Measurements from ENCODE around the gene LYRM4. TPM values are rescaled to one million over a fixed set of nuclear protein-coding genes. Genes with fewer than 3 reads are reported as not detected.

LYRM4 gene
- total and polyA plus RNA-seq, 2 donors (not counting 1 experiment from before 2014, with no cell fraction given): 14.5 to 31.9 TPM

- no peak overlapping the region for H3K27ac ChIP-seq (ENCODE audit: insufficient read depth, low read length)
- H3K27me3 ChIP-seq (ENCODE audit: control insufficient read depth, insufficient read depth, low read length): no peaks in the 10 kb centered on the region
- no peak overlapping the region for H2AFZ ChIP-seq (ENCODE audit: low read length)
- no peak overlapping the region for H3K4me3 ChIP-seq (replicated peaks in 1 of 4; ENCODE audit: control extremely low read depth in 1 of 4, insufficient read depth in 1 of 4, low read depth in 3 of 4, low read length in 4 of 4)
- TF ChIP-seq CTCF (conservative IDR thresholded peaks at IDR 0.05 in 1 of 2, IDR thresholded peaks at IDR 0.05 in 1 of 2; ENCODE audit: low read depth in 1 of 2, low read length in 2 of 2): no peak
- no peak for TF ChIP-seq EZH2 (IDR thresholded peaks at IDR 0.05; ENCODE audit: low read length, missing control alignments)
- no peak overlapping the region for H3K9ac ChIP-seq (ENCODE audit: insufficient read depth, low read length)
- no peak for DNase-seq (ENCODE audit: low read depth in 2 of 2)
- no peaks in the 10 kb centered on the region for H3K9me3 ChIP-seq (ENCODE audit: control insufficient read depth, insufficient read depth, low read depth, low read length)
- no peaks in the 10 kb centered on the region for H3K79me2 ChIP-seq (ENCODE audit: control insufficient read depth, insufficient read depth, low read length)
- H3K36me3 ChIP-seq (ENCODE audit: control insufficient read depth, insufficient read depth, low read length): no peaks in the 10 kb centered on the region
- H3K4me2 ChIP-seq (ENCODE audit: extremely low read depth, insufficient read depth, low read length): no peak overlapping the region
- H3K4me1 ChIP-seq (ENCODE audit: control insufficient read depth, extremely low read depth, insufficient read depth, low read length): no peaks in the 10 kb centered on the region
- H4K20me1 ChIP-seq (ENCODE audit: control insufficient read depth, extremely low read depth, insufficient read depth, low read length): no peaks in the 10 kb centered on the region
These were observed 104.8 kb downstream of the LYRM4 start for GRCh38 chr6:5155906-5156305.

GRCh38 chr6:5153186-5153585, 107.6 kb downstream of the LYRM4 start:
- Histone ChIP-seq H3K4me1 (ENCODE audit: control insufficient read depth, extremely low read depth, insufficient read depth, low read length) (no peaks in the 10 kb centered on the region), H2AFZ (ENCODE audit: low read length) (no peak overlapping the region), H3K4me2 (ENCODE audit: extremely low read depth, insufficient read depth, low read length) (no peak overlapping the region), H4K20me1 (ENCODE audit: control insufficient read depth, extremely low read depth, insufficient read depth, low read length) (no peaks in the 10 kb centered on the region), H3K27ac (ENCODE audit: insufficient read depth, low read length) (no peak overlapping the region), H3K79me2 (ENCODE audit: control insufficient read depth, insufficient read depth, low read length) (no peaks in the 10 kb centered on the region), H3K4me3 (replicated peaks in 1 of 4; ENCODE audit: control extremely low read depth in 1 of 4, insufficient read depth in 1 of 4, low read depth in 3 of 4, low read length in 4 of 4) (no peak overlapping the region), H3K9me3 (ENCODE audit: control insufficient read depth, insufficient read depth, low read depth, low read length) (no peaks in the 10 kb centered on the region), H3K27me3 (ENCODE audit: control insufficient read depth, insufficient read depth, low read length) (no peaks in the 10 kb centered on the region), H3K9ac (ENCODE audit: insufficient read depth, low read length) (no peak overlapping the region), H3K36me3 (ENCODE audit: control insufficient read depth, insufficient read depth, low read length) (no peaks in the 10 kb centered on the region)
- DNase-seq (ENCODE audit: low read depth in 2 of 2): no peak
- TF ChIP-seq CTCF (conservative IDR thresholded peaks at IDR 0.05 in 1 of 2, IDR thresholded peaks at IDR 0.05 in 1 of 2; ENCODE audit: low read depth in 1 of 2, low read length in 2 of 2) (no peak), EZH2 (IDR thresholded peaks at IDR 0.05; ENCODE audit: low read length, missing control alignments) (no peak)

DNA sequence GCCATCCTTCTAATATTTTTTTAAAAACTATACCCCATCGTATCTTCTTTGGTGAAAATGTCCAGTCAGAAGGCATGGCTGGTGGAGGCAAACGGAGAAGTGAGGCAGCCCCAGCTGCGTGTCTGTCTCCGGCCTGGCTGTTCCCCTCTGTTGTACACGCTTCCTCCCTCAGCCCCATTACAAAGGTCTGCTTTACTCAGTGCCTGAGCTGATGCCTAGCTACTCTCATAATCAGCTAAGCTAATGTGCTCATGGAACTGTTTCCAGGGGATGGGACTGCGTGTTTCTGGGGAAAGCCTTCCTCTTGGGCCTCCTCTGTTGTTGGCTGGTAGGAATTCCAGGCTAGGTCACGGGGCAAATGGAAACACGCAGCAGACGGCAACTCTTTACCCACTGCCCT, 108.3 kb downstream of the LYRM4 start:
- no peaks in the 10 kb centered on the region for H4K20me1 ChIP-seq (ENCODE audit: control insufficient read depth, extremely low read depth, insufficient read depth, low read length)
- H3K27ac ChIP-seq (ENCODE audit: insufficient read depth, low read length): no peak overlapping the region
- H3K4me1 ChIP-seq (ENCODE audit: control insufficient read depth, extremely low read depth, insufficient read depth, low read length): no peaks in the 10 kb centered on the region
- no peaks in the 10 kb centered on the region for H3K9me3 ChIP-seq (ENCODE audit: control insufficient read depth, insufficient read depth, low read depth, low read length)
- no peak overlapping the region for H3K4me3 ChIP-seq (replicated peaks in 1 of 4; ENCODE audit: control extremely low read depth in 1 of 4, insufficient read depth in 1 of 4, low read depth in 3 of 4, low read length in 4 of 4)
- no peaks in the 10 kb centered on the region for H3K79me2 ChIP-seq (ENCODE audit: control insufficient read depth, insufficient read depth, low read length)
- DNase-seq (ENCODE audit: low read depth in 2 of 2): peak in 1 of 2 donors; percentile 37
- H3K9ac ChIP-seq (ENCODE audit: insufficient read depth, low read length): no peak overlapping the region
- no peak overlapping the region for H3K4me2 ChIP-seq (ENCODE audit: extremely low read depth, insufficient read depth, low read length)
- no peak overlapping the region for H2AFZ ChIP-seq (ENCODE audit: low read length)
- H3K36me3 ChIP-seq (ENCODE audit: control insufficient read depth, insufficient read depth, low read length): no peaks in the 10 kb centered on the region
- H3K27me3 ChIP-seq (ENCODE audit: control insufficient read depth, insufficient read depth, low read length): no peaks in the 10 kb centered on the region
- no peak for TF ChIP-seq CTCF (conservative IDR thresholded peaks at IDR 0.05 in 1 of 2, IDR thresholded peaks at IDR 0.05 in 1 of 2; ENCODE audit: low read depth in 1 of 2, low read length in 2 of 2)
- TF ChIP-seq EZH2 (IDR thresholded peaks at IDR 0.05; ENCODE audit: low read length, missing control alignments): no peak
